GM12875 (cell line): ENCODE measurements around the gene PI4K2A.

ENCODE experiments used
- H3K4me3 ChIP-seq: one replicate; pipeline ENCODE4 v1.5.1; 2011; ENCODE audit warnings: low read depth, low read length, control low read depth
- TF ChIP-seq, protein P1 (sequence below): IDR thresholded peaks from 2 replicates; pipeline ENCODE4 v1.5.1; 2011; ENCODE audit warnings: low read depth, mild to moderate bottlenecking, control low read depth, inconsistent platforms, low read length, moderate library complexity, borderline replicate concordance; ENCODE audit not compliant: insufficient read depth

PI4K2A gene

DNA sequence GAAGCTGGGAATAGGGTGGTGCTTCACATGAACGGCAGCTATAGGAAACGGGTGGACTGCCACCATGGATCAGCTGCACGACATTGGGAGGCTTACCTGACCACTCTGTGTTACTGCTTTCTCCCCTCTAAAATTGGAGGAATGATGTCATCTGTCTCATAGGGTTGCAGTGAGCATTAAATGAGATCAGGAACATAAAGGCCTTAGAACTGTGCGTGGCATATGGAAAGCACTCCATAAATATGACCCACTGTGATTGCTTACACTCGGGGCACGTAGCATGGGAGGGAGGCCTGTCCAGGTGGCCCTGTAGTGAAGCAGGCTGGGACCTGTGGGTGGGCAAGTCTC lies 41.2 kb upstream of the PI4K2A start:
- H3K4me3 ChIP-seq, result no peak overlapping the region
- TF ChIP-seq, protein P1, sequence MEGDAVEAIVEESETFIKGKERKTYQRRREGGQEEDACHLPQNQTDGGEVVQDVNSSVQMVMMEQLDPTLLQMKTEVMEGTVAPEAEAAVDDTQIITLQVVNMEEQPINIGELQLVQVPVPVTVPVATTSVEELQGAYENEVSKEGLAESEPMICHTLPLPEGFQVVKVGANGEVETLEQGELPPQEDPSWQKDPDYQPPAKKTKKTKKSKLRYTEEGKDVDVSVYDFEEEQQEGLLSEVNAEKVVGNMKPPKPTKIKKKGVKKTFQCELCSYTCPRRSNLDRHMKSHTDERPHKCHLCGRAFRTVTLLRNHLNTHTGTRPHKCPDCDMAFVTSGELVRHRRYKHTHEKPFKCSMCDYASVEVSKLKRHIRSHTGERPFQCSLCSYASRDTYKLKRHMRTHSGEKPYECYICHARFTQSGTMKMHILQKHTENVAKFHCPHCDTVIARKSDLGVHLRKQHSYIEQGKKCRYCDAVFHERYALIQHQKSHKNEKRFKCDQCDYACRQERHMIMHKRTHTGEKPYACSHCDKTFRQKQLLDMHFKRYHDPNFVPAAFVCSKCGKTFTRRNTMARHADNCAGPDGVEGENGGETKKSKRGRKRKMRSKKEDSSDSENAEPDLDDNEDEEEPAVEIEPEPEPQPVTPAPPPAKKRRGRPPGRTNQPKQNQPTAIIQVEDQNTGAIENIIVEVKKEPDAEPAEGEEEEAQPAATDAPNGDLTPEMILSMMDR, result no peak

DNA sequence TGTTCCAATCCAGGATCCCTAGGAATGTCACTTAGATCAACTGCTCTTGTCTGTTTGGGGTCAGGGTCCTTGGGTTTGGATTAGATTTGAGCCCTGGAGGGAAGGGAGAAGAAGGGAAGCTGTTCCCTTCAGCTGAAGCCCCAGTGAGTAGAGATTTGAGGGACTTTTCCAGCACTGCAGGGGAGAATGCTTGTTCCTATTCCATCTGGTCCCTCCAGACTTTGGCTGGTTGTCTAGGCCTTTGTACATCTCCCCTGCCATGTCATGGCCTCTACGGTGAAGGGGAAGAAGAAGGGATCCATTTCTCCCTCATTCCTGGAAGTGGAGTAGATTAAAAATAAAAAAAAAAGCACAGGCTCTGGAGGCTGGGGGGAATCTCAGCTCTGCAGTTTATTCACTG lies 39.9 kb upstream of the PI4K2A start:
- TF ChIP-seq, protein P1, result no peak
- H3K4me3 ChIP-seq, result no peak overlapping the region

DNA sequence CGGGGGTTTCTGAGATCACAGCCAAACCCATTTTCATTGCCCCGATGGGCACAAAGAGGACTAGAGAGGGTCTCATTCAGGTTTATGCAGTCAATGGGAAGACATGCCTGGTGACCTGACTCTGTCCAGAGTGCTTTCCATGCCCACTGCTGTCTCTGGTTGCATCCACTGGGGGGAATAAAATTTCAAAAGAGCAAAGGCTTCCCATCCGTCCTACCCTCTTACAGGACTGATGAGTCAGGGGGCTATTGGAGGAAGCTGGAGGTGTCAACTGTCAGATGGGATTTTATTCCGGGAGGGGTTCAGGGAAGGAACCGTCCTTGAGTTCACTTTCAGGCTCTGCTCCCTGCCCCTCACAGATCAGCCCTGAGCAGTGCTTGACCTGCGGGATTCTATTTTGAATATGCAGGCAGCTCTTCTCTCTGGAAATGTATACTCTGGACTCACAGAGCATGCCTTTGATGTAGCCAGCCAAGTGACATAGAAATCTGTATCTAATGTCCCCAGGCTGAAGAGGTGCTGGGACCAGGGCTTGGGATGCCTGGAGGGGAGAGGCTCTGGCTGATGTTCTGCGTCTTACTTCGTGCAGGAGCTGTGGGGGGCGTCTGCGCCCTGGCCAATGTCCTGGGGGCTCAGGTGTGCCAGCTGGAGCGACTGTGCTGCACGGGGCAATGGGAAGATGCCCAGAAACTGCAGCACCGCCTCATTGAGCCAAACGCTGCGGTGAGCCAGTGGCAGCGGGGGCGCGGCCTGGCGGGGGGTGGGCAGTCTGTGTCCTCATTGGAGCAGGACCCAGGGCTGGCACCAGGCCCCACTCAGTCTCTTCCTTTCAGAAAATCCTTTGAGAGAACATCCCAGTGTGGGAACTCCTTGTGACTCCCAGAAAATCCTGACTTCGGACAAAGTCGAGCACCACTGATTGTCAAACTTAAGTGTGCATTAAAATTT lies 38.9 kb upstream of the PI4K2A start:
- TF ChIP-seq, protein P1, result no peak
- H3K4me3 ChIP-seq, result no peak overlapping the region

DNA sequence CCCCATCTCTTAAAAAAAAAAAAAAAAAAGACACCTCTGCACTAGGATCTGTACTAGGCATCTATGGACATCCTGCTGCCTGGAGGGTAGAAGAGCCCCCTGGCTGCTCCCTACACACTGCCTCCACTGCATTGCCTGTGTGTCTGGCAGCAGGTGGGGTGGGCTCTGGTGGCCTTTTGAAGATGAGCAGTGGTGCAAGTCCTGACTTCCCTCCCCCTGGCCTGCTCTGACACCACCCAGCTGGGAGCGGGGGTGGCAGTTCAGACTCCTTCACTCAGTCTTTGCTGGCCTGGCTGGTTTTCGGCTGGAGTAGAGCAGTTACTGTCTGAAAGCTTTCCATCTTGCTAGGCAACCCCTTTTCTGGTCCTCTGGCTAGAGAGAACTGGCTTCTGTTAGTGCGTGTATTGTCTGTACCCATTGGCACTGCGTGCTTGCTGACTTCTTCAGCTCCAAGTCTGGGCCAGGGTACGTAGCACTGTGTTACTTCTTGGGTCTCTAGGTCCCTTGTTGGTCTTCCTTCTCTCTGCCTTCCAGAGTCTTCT lies 33.3 kb upstream of the PI4K2A start:
- no peak overlapping the region for H3K4me3 ChIP-seq
- TF ChIP-seq, protein P1, result no peak

DNA sequence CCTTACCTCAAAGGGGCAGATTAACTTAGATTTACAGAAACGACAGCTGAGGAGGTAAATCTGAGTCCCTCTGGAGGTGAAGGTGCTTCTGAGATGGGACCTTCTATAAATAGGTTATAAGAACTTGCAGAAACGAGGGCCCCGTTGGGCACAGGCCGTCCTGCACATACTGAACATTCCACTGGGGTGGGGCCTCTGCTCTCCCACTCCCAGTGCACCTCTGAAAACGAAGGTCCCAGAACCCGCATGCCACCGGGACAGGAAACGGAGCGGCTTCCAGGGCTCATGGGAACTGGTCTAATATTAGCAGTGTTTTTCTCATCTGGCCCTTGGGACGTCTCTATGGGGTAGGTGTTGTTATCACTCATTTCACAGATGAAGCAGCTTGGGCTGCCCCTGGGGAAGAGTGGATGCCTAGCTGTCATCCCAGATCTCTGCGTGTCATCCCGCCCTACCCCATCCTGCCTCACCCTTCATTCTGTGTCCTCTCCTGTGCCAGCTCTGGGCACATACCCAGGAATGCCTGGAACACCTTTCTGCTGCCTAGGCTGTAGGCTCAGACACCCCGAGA lies 31.4 kb upstream of the PI4K2A start:
- TF ChIP-seq, protein P1, result no peak
- no peak overlapping the region for H3K4me3 ChIP-seq

DNA sequence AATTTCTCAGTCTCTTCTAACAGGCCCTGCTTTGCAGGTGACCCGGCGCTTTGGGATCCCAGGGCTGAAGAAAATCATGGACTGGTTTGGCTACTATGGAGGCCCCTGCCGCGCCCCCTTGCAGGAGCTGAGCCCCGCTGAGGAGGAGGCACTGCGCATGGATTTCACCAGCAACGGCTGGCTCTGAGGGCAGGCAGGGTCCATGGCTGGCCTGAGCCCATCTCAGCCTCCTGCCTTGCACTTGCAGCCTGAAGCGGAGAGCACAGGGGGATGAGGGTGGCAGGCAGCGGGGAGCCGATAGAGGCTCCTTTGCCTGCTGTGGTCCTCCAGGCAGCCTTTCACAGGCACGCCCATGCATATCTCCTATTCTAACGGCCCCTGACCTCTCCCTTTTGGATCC lies 29.0 kb upstream of the PI4K2A start:
- TF ChIP-seq, protein P1, result no peak
- no peak overlapping the region for H3K4me3 ChIP-seq

DNA sequence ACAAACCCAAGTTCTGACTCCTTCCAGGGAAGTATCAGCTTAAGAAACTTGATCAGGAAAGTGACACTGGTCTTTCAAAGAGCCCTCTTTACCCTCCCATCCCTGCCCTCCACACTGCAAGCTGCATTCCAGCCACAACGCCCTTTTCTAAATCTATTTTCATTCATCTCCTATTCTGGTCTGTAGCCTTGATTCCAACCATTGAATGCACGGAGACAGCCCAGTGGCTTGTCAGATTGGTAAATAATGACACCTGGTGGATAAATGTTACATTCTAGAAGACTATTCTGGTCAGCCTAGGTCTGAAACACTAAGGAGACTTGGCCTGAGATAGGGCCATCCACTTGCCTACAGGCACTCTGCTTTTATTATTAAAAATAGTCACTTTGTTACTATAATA lies 28.1 kb upstream of the PI4K2A start:
- TF ChIP-seq, protein P1, result 0 out of 2 replicates have a peak, but pooled peaks have one; percentile 11
- H3K4me3 ChIP-seq, result no peak overlapping the region
